Fibroblast of lung (primary cell): ENCODE data around the gene ADGRD2. TPM values are rescaled to one million over a fixed set of nuclear protein-coding genes. Genes with fewer than 3 reads are reported as not detected.

Experiments
- DNase-seq, 2 donors: peaks; one replicate each; pipeline versions ENCODE4 v3.0.0 to v3.0.0-alpha.2; 2010; ENCODE audit warnings: low read depth in 2 of 2
- H2AFZ ChIP-seq: 2 replicates; pipeline ENCODE4 v1.5.1; 2012; ENCODE audit warnings: low read length, control low read depth, inconsistent platforms
- H3K27ac ChIP-seq: 2 replicates; pipeline ENCODE4 v1.5.1; 2011; ENCODE audit warnings: low read length, control low read depth; ENCODE audit not compliant: insufficient read depth
- H3K27me3 ChIP-seq: 2 replicates; pipeline ENCODE4 v1.5.1; 2011; ENCODE audit warnings: mild to moderate bottlenecking, low read length; ENCODE audit not compliant: control insufficient read depth, insufficient read depth
- H3K36me3 ChIP-seq: 2 replicates; pipeline ENCODE4 v1.5.1; 2011; ENCODE audit warnings: low read length; ENCODE audit not compliant: control insufficient read depth, insufficient read depth
- H3K4me1 ChIP-seq: 2 replicates; pipeline ENCODE4 v1.5.1; 2011; ENCODE audit warnings: low read length; ENCODE audit not compliant: control insufficient read depth, insufficient read depth; ENCODE audit errors: extremely low read depth
- H3K4me2 ChIP-seq: 2 replicates; pipeline ENCODE4 v1.5.1; 2011; ENCODE audit warnings: low read length, control low read depth; ENCODE audit not compliant: insufficient read depth; ENCODE audit errors: extremely low read depth
- H3K4me3 ChIP-seq, 4 experiments: fragments of 200-600 bp in 1 of 4; sonication (generic) in 1 of 4; replicated peaks in 1 of 4; 2 replicates each; pipeline ENCODE4 v1.5.1; 2011 to 2016; ENCODE audit warnings: low read length in 4 of 4, low read depth in 3 of 4, mild to moderate bottlenecking in 3 of 4, control low read depth in 2 of 4, inconsistent platforms in 1 of 4, mixed read lengths in 1 of 4; ENCODE audit not compliant: insufficient read depth in 1 of 4; ENCODE audit errors: control extremely low read depth in 1 of 4
- H3K79me2 ChIP-seq: 2 replicates; pipeline ENCODE4 v1.5.1; 2012; ENCODE audit warnings: mild to moderate bottlenecking, low read length, inconsistent platforms; ENCODE audit not compliant: control insufficient read depth, insufficient read depth
- H3K9ac ChIP-seq: 2 replicates; pipeline ENCODE4 v1.5.1; 2011; ENCODE audit warnings: mild to moderate bottlenecking, low read length, control low read depth; ENCODE audit not compliant: insufficient read depth
- H3K9me3 ChIP-seq: 2 replicates; pipeline ENCODE4 v1.5.1; 2012; ENCODE audit warnings: low read depth, low read length; ENCODE audit not compliant: control insufficient read depth, insufficient read depth
- H4K20me1 ChIP-seq: 2 replicates; pipeline ENCODE4 v1.5.1; 2011; ENCODE audit warnings: low read length; ENCODE audit not compliant: control insufficient read depth, insufficient read depth; ENCODE audit errors: extremely low read depth
- EZH2 ChIP-seq: IDR thresholded peaks from 2 replicates; pipeline ENCODE4 v1.5.1; 2012; ENCODE audit warnings: low read length, control low read depth, mild to moderate bottlenecking; ENCODE audit errors: missing control alignments
- polyA plus RNA-seq, 2 donors: library from polyadenylated mRNA; depleted of rRNA in 1 of 2; stranded (reverse) in 1 of 2; unstranded in 1 of 2; fragments of >200 nt; gene quantifications; 2 replicates each; pipeline ENCODE4 v1.2.1, GENCODE V29; 2011 to 2012; ENCODE audit warnings: missing spikeins in 1 of 2
- total RNA-seq: library from RNA; depleted of rRNA; stranded (reverse); fragments of >200 nt; gene quantifications from 2 replicates; pipeline ENCODE4 v1.2.1, GENCODE V29; 2014
- TF ChIP-seq, protein P1 (sequence below), 2 donors: IDR thresholded peaks in 1 of 2; conservative IDR thresholded peaks in 1 of 2; 1 replicate in 1 of 2; 2 replicates in 1 of 2; pipeline ENCODE4 v1.5.1; 2011 to 2012; ENCODE audit warnings: low read length in 2 of 2, control low read depth in 1 of 2, inconsistent platforms in 1 of 2, low read depth in 1 of 2, mild to moderate bottlenecking in 1 of 2

ADGRD2 gene
- total and polyA plus RNA-seq, 2 donors (not counting 1 experiment from before 2014, with no cell fraction given): not detected

DNA sequence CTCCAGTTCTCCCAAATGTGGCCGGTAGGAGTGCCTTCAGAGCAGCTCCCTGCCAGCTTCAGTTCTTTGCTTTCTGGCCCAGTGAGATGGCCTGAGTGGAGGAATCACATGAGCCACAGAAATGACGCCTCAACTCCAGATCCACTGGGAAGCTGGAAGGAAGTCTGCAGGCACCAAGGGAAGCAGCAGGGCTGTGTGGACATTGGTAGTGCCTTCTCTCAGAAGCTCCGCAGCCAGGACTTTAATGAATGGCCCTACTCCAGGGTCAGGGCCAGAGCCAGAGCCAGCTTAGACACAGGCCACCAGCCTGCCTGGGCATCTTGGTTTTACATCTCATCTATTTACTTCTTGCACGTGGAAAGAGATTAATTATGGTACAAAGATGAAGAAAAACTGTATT is 23.0 kb upstream of the ADGRD2 start:
- TF ChIP-seq, protein P1, sequence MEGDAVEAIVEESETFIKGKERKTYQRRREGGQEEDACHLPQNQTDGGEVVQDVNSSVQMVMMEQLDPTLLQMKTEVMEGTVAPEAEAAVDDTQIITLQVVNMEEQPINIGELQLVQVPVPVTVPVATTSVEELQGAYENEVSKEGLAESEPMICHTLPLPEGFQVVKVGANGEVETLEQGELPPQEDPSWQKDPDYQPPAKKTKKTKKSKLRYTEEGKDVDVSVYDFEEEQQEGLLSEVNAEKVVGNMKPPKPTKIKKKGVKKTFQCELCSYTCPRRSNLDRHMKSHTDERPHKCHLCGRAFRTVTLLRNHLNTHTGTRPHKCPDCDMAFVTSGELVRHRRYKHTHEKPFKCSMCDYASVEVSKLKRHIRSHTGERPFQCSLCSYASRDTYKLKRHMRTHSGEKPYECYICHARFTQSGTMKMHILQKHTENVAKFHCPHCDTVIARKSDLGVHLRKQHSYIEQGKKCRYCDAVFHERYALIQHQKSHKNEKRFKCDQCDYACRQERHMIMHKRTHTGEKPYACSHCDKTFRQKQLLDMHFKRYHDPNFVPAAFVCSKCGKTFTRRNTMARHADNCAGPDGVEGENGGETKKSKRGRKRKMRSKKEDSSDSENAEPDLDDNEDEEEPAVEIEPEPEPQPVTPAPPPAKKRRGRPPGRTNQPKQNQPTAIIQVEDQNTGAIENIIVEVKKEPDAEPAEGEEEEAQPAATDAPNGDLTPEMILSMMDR (conservative IDR thresholded peaks at IDR 0.05 in 1 of 2, IDR thresholded peaks at IDR 0.05 in 1 of 2; ENCODE audit: low read depth in 1 of 2, low read length in 2 of 2): no peak
- no peak for TF ChIP-seq EZH2
- no peaks in the 10 kb centered on the region for H3K9me3 ChIP-seq
- H2AFZ ChIP-seq: no peak overlapping the region
- DNase-seq: no peak
- no peaks in the 10 kb centered on the region for H3K27me3 ChIP-seq
- no peaks in the 10 kb centered on the region for H3K36me3 ChIP-seq
- no peak overlapping the region for H3K9ac ChIP-seq
- H3K27ac ChIP-seq: no peak overlapping the region
- H4K20me1 ChIP-seq: no peaks in the 10 kb centered on the region
- H3K79me2 ChIP-seq: no peaks in the 10 kb centered on the region
- no peaks in the 10 kb centered on the region for H3K4me1 ChIP-seq
- H3K4me2 ChIP-seq: no peak overlapping the region
- H3K4me3 ChIP-seq: no peak overlapping the region

DNA sequence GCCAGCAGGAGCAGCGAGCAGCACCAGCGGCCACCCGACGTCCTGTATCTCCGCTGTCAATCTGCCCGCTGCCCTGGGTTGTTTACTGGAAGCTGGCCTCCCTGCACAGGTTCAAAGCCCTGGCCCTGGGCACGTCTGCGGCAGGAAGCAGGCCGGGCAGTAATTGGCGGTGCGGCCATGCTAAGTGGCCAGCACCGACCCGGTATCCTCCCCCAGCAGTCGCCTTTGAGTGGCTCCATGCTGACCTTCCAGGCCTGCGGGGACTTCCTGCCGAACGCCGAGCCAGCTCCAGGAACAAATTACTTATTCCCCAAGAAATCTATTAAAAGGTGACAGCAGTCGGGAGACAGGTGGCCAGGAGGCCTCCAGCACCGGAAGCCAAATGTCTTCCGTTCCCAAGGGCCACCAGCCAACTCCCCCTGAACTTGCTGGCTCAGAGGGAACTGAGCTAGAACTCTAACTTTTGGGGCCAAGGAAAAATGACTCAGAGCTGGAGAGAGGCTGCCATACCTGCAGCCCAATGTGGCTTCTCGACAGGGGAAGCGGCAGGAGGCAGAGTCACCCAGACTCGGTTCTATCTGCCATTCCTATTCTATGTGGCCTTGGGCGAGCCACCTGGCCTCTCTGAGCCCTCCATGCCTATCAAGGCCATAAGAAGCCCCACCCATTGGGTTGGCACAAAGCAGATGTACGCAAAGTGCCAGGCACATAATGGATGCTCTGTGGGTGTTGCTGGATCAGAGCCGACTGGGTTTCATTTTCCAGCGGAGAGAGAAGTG is 21.3 kb upstream of the ADGRD2 start:
- H3K4me3 ChIP-seq: no peak overlapping the region
- no peak overlapping the region for H2AFZ ChIP-seq
- no peaks in the 10 kb centered on the region for H3K4me1 ChIP-seq
- H3K9ac ChIP-seq: no peak overlapping the region
- H3K27ac ChIP-seq: no peak overlapping the region
- H3K4me2 ChIP-seq: no peak overlapping the region
- H3K9me3 ChIP-seq: no peaks in the 10 kb centered on the region
- TF ChIP-seq EZH2: no peak
- TF ChIP-seq, protein P1 (conservative IDR thresholded peaks at IDR 0.05 in 1 of 2, IDR thresholded peaks at IDR 0.05 in 1 of 2; ENCODE audit: low read depth in 1 of 2, low read length in 2 of 2): no peak
- no peaks in the 10 kb centered on the region for H3K27me3 ChIP-seq
- H3K36me3 ChIP-seq: no peaks in the 10 kb centered on the region
- H3K79me2 ChIP-seq: no peaks in the 10 kb centered on the region
- no peaks in the 10 kb centered on the region for H4K20me1 ChIP-seq
- no peak for DNase-seq

DNA sequence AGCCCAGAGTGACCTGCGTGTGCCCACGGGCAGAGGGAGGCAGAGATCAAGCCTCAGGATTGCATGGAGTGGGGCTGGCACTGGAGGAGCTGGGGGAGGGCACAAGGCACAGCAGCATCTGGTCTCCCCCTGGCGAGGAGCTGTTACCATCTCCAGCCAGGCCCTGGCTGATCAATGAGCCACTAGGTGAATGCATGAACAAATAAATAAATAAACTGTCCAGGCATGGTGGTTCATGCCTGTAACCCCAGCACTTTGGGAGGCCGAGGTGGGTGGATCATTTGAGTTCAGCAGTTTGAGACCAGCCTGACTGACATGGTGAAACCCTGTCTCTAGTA is 20.8 kb upstream of the ADGRD2 start:
- H3K27ac ChIP-seq: no peak overlapping the region
- no peak overlapping the region for H3K4me2 ChIP-seq
- no peak overlapping the region for H2AFZ ChIP-seq
- no peaks in the 10 kb centered on the region for H3K4me1 ChIP-seq
- no peak overlapping the region for H3K9ac ChIP-seq
- H3K27me3 ChIP-seq: peaks cover 2% of the 10 kb centered on the region
- no peak for TF ChIP-seq EZH2
- TF ChIP-seq, protein P1 (conservative IDR thresholded peaks at IDR 0.05 in 1 of 2, IDR thresholded peaks at IDR 0.05 in 1 of 2; ENCODE audit: low read depth in 1 of 2, low read length in 2 of 2): no peak
- no peak for DNase-seq
- no peaks in the 10 kb centered on the region for H3K79me2 ChIP-seq
- H3K9me3 ChIP-seq: no peaks in the 10 kb centered on the region
- H4K20me1 ChIP-seq: no peaks in the 10 kb centered on the region
- H3K4me3 ChIP-seq: no peak overlapping the region
- no peaks in the 10 kb centered on the region for H3K36me3 ChIP-seq
